Measurements from ENCODE around the gene GPC1.
A peak's percentile ranks its signal among the peaks of the same experiment; 100 is the strongest.

Gene GPC1

DNA sequence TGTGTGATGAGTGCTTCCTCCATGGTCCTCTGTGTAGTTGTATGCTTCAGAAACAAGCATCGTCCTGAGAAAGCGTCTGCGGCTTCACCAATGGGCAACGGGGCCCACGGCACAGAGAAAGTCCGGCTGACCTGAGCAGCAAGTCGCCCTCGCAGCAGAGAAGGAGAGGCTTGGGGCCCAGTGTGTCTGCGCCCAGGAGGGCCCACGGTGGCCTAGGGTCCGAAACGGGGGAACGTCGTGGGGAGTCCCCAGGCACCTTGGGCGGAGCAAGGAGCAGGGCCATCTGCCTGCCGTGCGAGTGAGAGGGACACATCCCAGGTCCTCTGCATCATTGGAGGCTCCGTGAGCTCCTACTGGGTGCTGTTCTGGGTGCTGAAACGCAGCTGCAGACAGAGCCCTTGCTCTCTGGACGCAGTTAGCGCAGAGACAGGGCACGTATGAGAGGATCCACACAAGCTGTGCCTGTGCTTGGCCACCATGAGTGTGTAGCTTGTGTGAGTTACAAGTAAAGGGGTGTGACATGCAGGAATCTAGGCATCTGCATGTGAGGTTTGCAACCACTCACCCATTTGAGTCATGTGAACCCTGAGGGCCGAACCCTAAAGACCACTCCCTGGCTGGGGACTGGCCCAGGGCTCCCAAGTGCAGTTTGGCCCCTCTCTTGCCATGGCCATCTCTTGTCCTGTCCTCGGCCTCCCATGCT, 10.6 kb downstream of the GPC1 start:
- TF ChIP-seq POLR2AphosphoS5 (IDR thresholded peaks at IDR 0.05; ENCODE audit: low read depth, low read length): no peak
- TF ChIP-seq, protein P1, sequence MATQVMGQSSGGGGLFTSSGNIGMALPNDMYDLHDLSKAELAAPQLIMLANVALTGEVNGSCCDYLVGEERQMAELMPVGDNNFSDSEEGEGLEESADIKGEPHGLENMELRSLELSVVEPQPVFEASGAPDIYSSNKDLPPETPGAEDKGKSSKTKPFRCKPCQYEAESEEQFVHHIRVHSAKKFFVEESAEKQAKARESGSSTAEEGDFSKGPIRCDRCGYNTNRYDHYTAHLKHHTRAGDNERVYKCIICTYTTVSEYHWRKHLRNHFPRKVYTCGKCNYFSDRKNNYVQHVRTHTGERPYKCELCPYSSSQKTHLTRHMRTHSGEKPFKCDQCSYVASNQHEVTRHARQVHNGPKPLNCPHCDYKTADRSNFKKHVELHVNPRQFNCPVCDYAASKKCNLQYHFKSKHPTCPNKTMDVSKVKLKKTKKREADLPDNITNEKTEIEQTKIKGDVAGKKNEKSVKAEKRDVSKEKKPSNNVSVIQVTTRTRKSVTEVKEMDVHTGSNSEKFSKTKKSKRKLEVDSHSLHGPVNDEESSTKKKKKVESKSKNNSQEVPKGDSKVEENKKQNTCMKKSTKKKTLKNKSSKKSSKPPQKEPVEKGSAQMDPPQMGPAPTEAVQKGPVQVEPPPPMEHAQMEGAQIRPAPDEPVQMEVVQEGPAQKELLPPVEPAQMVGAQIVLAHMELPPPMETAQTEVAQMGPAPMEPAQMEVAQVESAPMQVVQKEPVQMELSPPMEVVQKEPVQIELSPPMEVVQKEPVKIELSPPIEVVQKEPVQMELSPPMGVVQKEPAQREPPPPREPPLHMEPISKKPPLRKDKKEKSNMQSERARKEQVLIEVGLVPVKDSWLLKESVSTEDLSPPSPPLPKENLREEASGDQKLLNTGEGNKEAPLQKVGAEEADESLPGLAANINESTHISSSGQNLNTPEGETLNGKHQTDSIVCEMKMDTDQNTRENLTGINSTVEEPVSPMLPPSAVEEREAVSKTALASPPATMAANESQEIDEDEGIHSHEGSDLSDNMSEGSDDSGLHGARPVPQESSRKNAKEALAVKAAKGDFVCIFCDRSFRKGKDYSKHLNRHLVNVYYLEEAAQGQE (IDR thresholded peaks at IDR 0.05; ENCODE audit: insufficient read depth in 1 of 2, low read depth in 2 of 2, low read length in 2 of 2): peak; percentile 51 to 81; a peak in 3 of 4 replicates

DNA sequence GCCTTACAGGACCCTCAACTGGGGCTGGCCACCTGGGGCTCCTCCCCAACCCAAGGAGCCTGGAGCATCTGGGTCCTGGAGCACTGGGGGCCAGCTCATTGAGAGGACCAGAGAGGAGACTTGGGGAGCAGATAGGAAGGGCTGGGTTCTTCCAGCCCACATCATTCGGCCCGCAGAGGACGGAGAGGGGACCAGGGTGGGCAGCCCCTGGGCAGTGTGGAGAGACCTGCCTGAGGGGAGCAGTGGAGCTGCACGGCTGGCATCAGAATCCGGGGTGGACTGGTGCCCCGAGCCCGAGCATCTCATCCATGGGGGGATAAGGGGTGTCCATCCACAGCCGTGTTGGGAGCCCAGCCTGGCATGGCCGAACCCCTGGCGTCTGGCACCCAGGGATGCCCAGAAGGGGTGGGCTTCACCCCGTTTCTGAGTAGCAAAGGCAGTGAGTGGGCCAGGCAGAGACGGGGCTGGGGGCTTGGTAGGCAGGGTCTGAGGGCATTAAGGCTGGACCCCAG, 11.3 kb downstream of the GPC1 start:
- TF ChIP-seq TAF1 (IDR thresholded peaks at IDR 0.05; ENCODE audit: borderline replicate concordance, insufficient read depth, low read length): no peak
- TF ChIP-seq FOXP2 (optimal IDR thresholded peaks at IDR 0.05; ENCODE audit: borderline replicate concordance, extremely low read depth, extremely low read length, insufficient read depth): no peak

DNA sequence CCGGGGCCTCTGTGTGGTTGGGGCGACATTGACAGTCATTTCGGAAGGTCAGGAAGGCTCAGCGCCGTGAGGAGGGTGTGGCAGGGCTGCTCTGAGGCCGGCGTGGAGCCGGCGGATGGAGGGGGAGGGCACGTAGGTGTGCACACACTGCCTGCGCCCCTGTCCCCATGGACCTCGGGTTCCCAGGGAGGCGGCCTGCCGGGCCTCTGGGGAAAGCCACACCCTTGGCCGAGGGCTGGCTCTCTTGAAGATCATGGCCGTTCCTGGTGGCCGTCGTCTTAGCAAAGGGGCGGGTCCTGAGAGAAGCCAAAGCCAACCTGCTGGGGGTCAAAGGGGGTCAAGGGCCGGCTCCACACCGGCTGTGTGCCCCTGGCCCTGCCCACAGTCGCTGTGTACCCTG, 11.9 kb downstream of the GPC1 start:
- no peak for TF ChIP-seq FOXP2 (optimal IDR thresholded peaks at IDR 0.05; ENCODE audit: borderline replicate concordance, extremely low read depth, extremely low read length, insufficient read depth)
- no peak for TF ChIP-seq POLR2AphosphoS5 (IDR thresholded peaks at IDR 0.05; ENCODE audit: low read depth, low read length)
- TF ChIP-seq, protein P1 (IDR thresholded peaks at IDR 0.05; ENCODE audit: insufficient read depth in 1 of 2, low read depth in 2 of 2, low read length in 2 of 2): no peak
- no peak for TF ChIP-seq SIN3A (IDR thresholded peaks at IDR 0.05; ENCODE audit: borderline replicate concordance, insufficient read depth, low read length)
- no peak for TF ChIP-seq TAF1 (IDR thresholded peaks at IDR 0.05; ENCODE audit: borderline replicate concordance, insufficient read depth, low read length)

DNA sequence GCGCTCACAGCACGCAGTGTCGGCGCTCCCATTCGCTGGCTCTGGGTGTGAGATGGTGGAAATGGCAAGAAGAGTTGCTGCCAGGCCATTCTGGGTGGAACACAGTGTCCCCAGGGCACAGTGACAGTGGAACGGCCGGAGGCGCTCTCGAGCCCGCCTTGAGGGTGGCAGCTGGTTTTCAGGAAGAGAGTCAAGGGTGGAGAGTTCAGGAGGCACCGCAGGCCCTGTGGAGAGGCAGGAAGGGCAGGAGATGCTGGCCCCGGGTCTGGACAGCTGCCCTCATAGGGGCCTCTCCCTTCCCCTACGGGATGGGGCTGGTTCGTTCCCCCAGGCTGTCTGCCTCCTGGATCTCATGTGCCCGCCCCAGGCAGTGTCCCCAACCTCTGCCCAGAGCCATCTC, 12.5 kb downstream of the GPC1 start:
- TF ChIP-seq POLR2AphosphoS5 (IDR thresholded peaks at IDR 0.05; ENCODE audit: low read depth, low read length): no peak
- TF ChIP-seq FOXP2 (optimal IDR thresholded peaks at IDR 0.05; ENCODE audit: borderline replicate concordance, extremely low read depth, extremely low read length, insufficient read depth): no peak
- no peak for TF ChIP-seq SIN3A (IDR thresholded peaks at IDR 0.05; ENCODE audit: borderline replicate concordance, insufficient read depth, low read length)
- no peak for TF ChIP-seq TAF1 (IDR thresholded peaks at IDR 0.05; ENCODE audit: borderline replicate concordance, insufficient read depth, low read length)
- TF ChIP-seq, protein P1 (IDR thresholded peaks at IDR 0.05; ENCODE audit: insufficient read depth in 1 of 2, low read depth in 2 of 2, low read length in 2 of 2): no peak

DNA sequence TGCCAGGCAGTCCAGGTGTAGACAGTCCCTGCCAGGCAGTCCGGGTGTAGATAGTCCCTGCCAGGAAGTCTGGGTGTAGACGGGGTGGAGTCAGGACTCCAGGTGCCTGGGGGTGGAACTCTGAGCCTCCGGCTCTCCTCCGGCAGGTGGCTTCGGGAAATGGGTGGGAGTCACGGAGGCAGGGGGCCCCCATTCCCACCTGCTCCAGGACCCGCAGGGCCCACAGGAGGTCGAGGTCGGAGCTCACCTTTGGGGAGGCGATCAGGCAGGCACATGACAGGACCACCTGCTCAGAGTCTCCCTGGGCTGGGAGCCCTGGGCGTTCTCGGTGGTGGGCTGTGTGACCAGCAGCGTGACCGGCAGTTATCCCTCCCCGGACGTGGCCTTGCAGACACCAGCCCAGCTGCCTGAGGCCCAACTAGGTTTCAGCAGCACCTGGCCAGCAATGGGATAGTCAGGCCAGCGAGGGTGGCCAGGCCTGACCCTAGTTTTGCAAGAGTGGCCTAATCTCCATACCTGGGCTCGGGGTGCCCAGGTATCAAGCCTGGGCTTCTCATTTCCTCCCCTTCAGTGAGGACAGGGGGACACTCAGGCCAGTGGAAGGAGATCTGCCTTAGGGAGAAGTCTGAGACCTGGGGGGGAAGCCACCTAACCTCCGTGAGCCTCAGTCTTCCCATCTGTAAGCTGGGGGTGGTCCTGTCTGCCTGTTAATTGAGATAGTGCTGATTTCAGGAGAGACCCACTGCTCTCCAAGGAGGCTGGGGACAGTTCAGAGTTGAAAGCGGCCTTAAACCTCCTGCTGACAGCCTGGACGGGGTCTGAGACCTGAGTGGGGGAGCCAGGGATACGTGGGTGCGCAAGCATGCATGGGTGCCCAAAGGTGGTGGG, 13.2 kb downstream of the GPC1 start:
- no peak for TF ChIP-seq POLR2AphosphoS5 (IDR thresholded peaks at IDR 0.05; ENCODE audit: low read depth, low read length)
- TF ChIP-seq TAF1 (IDR thresholded peaks at IDR 0.05; ENCODE audit: borderline replicate concordance, insufficient read depth, low read length): no peak
- TF ChIP-seq SIN3A (IDR thresholded peaks at IDR 0.05; ENCODE audit: borderline replicate concordance, insufficient read depth, low read length): no peak
- no peak for TF ChIP-seq FOXP2 (optimal IDR thresholded peaks at IDR 0.05; ENCODE audit: borderline replicate concordance, extremely low read depth, extremely low read length, insufficient read depth)
- TF ChIP-seq, protein P1 (IDR thresholded peaks at IDR 0.05; ENCODE audit: insufficient read depth in 1 of 2, low read depth in 2 of 2, low read length in 2 of 2): no peak

Measured in PFSK-1 (cell line).